Measurements from ENCODE around the gene VEZF1.

GRCh38 chr17:57944908-57945307 lies 43.1 kb downstream of the VEZF1 start:
- TF ChIP-seq CTCF (IDR thresholded peaks at IDR 0.05), result no peak
- no peak for TF ChIP-seq POLR2A (IDR thresholded peaks at IDR 0.05)

Data from thyroid gland (tissue), 4 donors.